HUES48 (cell line): ENCODE results near the gene NR5A1.
A peak's percentile ranks its signal among the peaks of the same experiment; 100 is the strongest.

Experiments used
- H3K27ac ChIP-seq: one replicate; pipeline ENCODE4 v1.7.0; 2013; ENCODE audit warnings: low read depth, low read length, inconsistent platforms
- H3K27me3 ChIP-seq: 2 replicates; pipeline ENCODE4 v1.6.1; 2013; ENCODE audit warnings: mild to moderate bottlenecking, low read length; ENCODE audit not compliant: control insufficient read depth, insufficient read depth
- H3K36me3 ChIP-seq: 2 replicates; pipeline ENCODE4 v1.6.1; 2013; ENCODE audit warnings: low read length; ENCODE audit not compliant: control insufficient read depth, insufficient read depth
- H3K4me1 ChIP-seq: 2 replicates; pipeline ENCODE4 v1.6.1; 2013; ENCODE audit warnings: mild to moderate bottlenecking, low read length; ENCODE audit not compliant: control insufficient read depth, insufficient read depth
- H3K4me3 ChIP-seq: 2 replicates; pipeline ENCODE4 v1.5.1; 2013; ENCODE audit warnings: mild to moderate bottlenecking, low read depth, low read length
- H3K9ac ChIP-seq: 2 replicates; pipeline ENCODE4 v1.6.1; 2013; ENCODE audit warnings: mild to moderate bottlenecking, low read depth, low read length, moderate library complexity
- H3K9me3 ChIP-seq: 2 replicates; pipeline ENCODE4 v1.6.1; 2013; ENCODE audit warnings: low read length; ENCODE audit not compliant: control insufficient read depth, insufficient read depth

Gene NR5A1

DNA sequence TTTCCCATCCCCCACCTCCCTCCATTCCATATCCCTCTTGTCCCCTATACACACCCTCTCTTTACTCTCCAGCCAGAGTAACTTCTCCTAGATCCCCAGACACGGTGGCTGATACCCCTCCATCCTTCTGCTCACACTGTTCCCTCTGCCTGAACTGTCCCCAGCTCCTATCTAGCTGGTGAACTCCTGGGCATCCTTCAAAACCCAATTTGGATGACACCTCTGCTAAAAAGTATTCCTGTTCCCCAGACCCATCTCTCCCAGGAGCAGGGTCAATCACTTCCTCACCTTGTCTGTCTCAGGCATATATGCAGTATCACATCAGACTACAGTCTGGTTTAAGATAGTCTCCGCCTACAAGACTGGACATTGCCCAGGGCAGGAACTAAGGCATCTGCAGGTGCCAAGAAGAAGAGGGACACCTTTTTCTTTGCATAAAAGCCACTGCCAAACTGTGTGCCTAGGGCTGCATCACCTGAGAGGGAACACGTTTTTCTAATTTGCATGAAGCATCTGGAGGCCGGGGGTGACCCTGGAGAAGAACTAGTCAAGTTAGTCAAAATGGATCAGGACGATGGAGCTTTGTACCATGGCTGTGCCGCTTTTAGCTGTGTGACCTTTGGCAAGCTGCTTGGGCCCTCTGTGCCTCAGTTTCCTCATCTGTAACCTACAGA lies 27.1 kb downstream of the NR5A1 start:
- peaks cover 20% of the 10 kb centered on the region; the same call in 1 of the 2 replicates for H3K4me1 ChIP-seq
- H3K9ac ChIP-seq, result no peak overlapping the region
- H3K4me3 ChIP-seq, result no peak overlapping the region
- H3K27ac ChIP-seq, result no peak overlapping the region
- H3K36me3 ChIP-seq, result no peaks in the 10 kb centered on the region
- no peaks in the 10 kb centered on the region for H3K9me3 ChIP-seq
- H3K27me3 ChIP-seq, result peaks cover 60% of the 10 kb centered on the region

DNA sequence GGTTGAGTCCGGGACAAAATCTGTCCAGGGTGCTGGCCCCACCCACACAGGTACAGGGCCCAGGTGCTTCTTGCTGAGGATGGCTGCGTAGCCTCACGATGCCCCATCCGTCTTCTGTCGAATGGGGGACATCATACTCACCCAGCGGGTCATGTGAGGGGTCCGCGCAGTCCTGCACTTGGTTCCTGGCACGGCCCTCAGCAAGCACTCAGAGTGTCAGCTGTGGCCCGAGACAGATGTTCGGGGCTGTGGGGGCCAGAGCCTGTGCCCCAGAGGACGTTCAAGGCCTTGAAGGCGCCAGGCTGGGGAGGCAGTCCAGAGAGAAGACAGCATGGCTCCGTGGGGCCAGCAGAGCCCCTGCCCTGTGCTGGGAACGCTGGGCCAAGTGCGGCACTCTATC lies 27.8 kb downstream of the NR5A1 start:
- H3K36me3 ChIP-seq, result no peaks in the 10 kb centered on the region
- H3K9ac ChIP-seq, result no peak overlapping the region
- H3K4me1 ChIP-seq, result peaks cover 20% of the 10 kb centered on the region; the same call in 1 of the 2 replicates
- no peak overlapping the region for H3K27ac ChIP-seq
- no peaks in the 10 kb centered on the region for H3K9me3 ChIP-seq
- H3K27me3 ChIP-seq, result peaks cover 60% of the 10 kb centered on the region
- no peak overlapping the region for H3K4me3 ChIP-seq

DNA sequence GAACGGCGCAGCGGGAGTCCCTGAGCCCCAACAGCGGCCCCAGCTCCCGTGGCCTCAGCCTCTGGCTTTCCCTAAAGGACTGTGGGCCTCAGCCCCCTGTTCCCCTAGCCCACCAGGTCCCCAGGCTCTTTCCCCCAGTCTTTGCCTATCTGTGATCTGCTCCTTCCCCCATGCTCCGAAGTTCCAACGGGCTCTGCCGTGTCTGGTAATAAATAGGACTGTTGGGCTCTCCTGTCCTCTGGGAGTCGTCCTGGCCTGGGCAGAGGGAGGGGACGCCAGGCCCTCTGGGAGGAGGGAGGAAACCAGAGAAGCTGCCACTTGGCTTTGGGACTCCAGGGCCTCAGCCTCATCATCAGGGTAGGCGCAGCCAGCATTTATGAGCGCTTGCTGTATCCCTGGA lies 28.8 kb downstream of the NR5A1 start:
- H3K9me3 ChIP-seq, result no peaks in the 10 kb centered on the region
- no peak overlapping the region for H3K27ac ChIP-seq
- no peak overlapping the region for H3K9ac ChIP-seq
- H3K36me3 ChIP-seq, result no peaks in the 10 kb centered on the region
- peaks cover 59% of the 10 kb centered on the region for H3K27me3 ChIP-seq
- H3K4me1 ChIP-seq, result peaks cover 20% of the 10 kb centered on the region; the same call in 1 of the 2 replicates
- peak overlapping the region; percentile 57; the same call in 1 of the 2 replicates for H3K4me3 ChIP-seq

DNA sequence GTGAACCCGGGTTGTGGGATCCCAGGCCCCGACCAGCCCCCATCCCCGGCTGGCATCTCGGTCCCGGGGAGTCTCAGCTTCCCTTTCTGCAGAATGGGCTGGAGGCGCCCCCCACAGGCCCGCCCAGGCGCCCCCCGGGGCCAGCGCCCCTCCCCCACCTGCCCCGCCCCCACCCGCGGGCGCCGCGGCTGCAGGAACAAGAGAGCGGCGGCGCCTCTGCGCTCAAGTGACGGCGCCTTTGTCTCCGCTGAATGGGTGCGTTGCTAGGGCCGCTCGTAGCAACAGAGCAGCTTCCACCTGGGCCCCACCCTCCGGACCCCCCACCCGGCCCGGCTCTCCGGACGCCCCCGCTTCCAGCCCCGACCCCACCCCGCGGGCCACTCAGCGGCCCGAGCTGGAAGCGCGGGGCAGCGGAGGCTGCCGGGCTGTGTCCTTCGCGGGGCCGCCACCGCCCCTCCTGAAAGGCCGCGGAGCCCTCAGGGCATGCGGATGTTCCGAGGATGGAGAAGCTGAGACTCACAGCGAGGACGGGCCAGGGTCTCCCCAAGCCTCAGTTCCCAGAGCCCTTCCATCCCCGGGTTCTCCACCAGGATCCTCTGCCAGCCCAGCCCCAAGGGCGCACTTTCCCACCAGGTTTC lies 29.4 kb downstream of the NR5A1 start:
- no peaks in the 10 kb centered on the region for H3K9me3 ChIP-seq
- no peaks in the 10 kb centered on the region for H3K36me3 ChIP-seq
- peaks cover 20% of the 10 kb centered on the region; the same call in 1 of the 2 replicates for H3K4me1 ChIP-seq
- peak overlapping the region; percentile 57 for H3K4me3 ChIP-seq
- peaks cover 53% of the 10 kb centered on the region for H3K27me3 ChIP-seq
- no peak overlapping the region for H3K9ac ChIP-seq
- no peak overlapping the region for H3K27ac ChIP-seq

DNA sequence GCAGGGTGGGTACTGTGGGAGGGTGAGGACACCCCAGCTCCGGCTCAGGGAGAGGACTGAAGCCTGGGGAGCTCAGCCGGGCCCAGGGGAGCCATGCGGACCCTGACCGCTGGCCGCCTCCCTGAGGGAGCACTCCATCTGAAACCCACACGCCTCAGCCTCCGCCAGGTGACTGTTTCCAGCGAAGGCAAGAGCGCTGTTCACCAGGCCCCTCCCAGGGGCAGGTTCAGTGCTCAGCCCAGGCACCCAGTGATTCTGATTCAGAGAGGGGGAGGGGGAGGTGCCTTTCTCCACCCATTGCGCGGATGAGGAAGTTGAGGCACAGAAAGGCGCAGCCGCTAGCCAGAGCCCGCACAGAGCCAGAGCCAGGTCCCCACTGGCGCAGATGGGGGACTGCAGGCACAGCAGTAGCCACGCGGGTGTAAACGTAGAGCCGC lies 30.0 kb downstream of the NR5A1 start:
- Histone ChIP-seq H3K4me1 (peaks cover 19% of the 10 kb centered on the region; the same call in 1 of the 2 replicates), H3K9me3 (no peaks in the 10 kb centered on the region), H3K9ac (no peak overlapping the region), H3K4me3 (peak overlapping the region; percentile 51), H3K36me3 (no peaks in the 10 kb centered on the region), H3K27ac (no peak overlapping the region), H3K27me3 (peaks cover 50% of the 10 kb centered on the region)

DNA sequence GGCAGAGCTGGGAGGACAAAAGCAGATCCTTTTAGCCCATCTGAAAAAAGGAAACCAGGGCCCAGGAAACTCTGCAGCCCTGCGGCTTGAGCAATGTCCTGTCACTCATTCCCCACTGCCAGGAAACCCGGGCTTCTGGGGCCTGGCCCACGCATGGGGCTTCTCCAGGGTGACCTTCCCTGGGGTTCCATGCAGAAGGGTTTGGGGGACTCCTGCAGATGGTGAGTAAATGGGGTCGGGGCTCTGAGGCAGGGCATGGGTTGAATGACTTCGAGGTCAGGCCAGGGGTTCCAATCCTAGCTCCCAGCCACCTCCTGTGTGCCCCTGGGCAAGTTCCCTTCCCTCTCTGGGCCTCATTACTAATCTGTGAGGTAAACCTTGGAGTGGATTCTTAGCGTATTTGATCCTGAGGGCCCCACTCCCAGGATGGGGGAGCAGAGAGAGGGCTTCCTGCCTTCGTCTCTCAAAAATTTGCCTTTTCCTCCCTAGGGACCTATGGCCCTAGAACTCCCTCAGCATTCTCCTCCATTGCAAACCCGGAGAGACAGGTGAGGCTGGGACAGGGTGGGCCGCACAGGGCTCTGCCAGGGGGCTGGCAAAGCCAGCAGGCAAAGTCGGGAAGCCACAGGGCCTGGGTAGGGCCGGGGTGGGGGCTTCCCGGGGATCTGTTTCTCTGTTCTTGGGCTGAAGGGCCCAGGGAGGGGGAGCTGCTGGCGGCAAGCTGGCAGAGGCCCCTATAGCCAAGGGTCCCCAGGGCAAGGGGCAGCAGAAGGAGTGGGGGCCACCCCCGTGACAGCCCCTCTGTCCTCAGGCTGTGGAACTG lies 31.1 kb downstream of the NR5A1 start:
- H3K9me3 ChIP-seq, result no peaks in the 10 kb centered on the region
- peaks cover 10% of the 10 kb centered on the region; the same call in 1 of the 2 replicates for H3K4me1 ChIP-seq
- peaks cover 46% of the 10 kb centered on the region for H3K27me3 ChIP-seq
- no peak overlapping the region for H3K27ac ChIP-seq
- H3K9ac ChIP-seq, result no peak overlapping the region
- no peaks in the 10 kb centered on the region for H3K36me3 ChIP-seq
- no peak overlapping the region for H3K4me3 ChIP-seq

DNA sequence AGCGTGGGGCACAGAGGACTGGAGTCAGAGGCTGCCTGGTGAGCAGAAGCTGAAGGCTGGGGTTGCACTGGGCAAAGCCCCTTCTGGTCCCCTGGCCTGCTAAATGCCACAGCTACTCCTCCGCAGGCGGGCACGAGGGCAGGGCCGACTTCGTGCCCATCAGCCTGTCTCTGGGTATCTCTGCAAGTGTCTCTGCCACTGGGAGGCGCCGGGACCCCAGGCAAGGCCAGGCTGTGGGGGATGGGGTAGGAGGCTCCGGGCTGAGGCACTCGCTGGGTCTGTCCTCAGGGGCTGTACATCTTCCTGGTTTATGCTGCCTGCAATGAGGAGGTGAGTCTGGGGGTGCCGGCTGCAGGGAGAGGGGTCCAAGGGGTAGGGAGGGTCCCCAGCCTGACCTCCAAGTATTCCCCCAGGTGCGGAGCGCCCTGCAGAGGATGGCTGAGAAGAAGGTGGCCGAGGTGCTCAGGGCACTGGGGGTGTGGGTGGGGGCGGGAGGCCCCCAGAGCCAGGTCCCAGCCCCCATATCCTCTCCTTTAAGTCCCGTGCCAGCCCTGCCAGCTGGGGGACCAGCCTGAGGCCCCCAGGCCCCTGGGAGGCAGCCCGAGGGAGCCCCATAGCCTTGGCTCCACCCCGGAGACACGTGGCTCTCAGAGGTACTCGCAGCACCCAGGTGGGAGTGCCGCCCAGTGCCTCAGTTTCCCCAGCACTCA lies 31.9 kb downstream of the NR5A1 start:
- Histone ChIP-seq H3K27me3 (peaks cover 44% of the 10 kb centered on the region), H3K36me3 (no peaks in the 10 kb centered on the region), H3K4me3 (no peak overlapping the region), H3K9ac (no peak overlapping the region), H3K4me1 (peaks cover 10% of the 10 kb centered on the region; the same call in 1 of the 2 replicates), H3K27ac (no peak overlapping the region), H3K9me3 (no peaks in the 10 kb centered on the region)

DNA sequence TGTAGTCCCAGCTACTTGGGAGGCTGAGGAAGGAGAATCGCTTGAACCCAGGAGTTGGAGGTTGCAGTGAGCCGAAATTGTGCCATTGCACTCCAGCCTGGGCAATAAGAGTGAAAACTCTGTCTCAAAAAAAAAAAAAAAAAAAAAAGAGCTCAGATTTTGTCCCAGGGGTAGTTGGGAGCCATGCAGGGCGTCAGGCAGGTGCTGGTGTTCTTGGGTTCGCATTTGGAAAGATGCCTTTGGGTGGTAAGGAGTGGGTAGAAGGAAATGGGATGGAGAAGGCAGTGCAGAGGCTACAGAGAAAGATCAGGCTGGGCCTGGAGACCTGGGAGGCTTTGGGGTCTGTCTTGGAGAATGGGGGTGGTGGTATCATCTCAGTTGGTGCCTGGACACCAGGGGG lies 33.0 kb downstream of the NR5A1 start:
- peaks cover 10% of the 10 kb centered on the region; the same call in 1 of the 2 replicates for H3K4me1 ChIP-seq
- no peak overlapping the region for H3K9ac ChIP-seq
- H3K27me3 ChIP-seq, result peaks cover 33% of the 10 kb centered on the region
- H3K4me3 ChIP-seq, result no peak overlapping the region
- H3K36me3 ChIP-seq, result no peaks in the 10 kb centered on the region
- no peak overlapping the region for H3K27ac ChIP-seq
- no peaks in the 10 kb centered on the region for H3K9me3 ChIP-seq

DNA sequence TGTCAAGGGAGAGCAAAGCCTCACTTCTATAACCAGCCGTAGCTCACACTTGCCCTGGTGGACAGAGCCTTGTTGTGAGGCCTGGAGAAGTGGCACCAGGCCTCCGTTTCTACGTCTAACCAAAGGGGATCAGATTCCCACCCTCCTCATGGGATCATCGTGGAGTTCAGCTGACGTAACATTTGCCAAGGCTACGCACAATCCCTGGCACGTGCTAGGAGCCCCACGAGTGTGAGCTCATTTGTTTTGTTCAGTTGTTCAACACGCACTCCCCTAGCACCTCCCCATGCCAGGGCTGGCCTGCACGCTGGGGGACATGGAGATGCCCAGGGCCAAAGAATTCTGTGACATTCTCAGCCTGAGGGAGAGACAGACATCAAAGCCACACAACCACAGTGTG lies 33.9 kb downstream of the NR5A1 start:
- H3K27me3 ChIP-seq, result peaks cover 24% of the 10 kb centered on the region
- peaks cover 8% of the 10 kb centered on the region; the same call in 1 of the 2 replicates for H3K4me1 ChIP-seq
- H3K36me3 ChIP-seq, result no peaks in the 10 kb centered on the region
- no peaks in the 10 kb centered on the region for H3K9me3 ChIP-seq
- H3K9ac ChIP-seq, result no peak overlapping the region
- no peak overlapping the region for H3K4me3 ChIP-seq
- H3K27ac ChIP-seq, result no peak overlapping the region

DNA sequence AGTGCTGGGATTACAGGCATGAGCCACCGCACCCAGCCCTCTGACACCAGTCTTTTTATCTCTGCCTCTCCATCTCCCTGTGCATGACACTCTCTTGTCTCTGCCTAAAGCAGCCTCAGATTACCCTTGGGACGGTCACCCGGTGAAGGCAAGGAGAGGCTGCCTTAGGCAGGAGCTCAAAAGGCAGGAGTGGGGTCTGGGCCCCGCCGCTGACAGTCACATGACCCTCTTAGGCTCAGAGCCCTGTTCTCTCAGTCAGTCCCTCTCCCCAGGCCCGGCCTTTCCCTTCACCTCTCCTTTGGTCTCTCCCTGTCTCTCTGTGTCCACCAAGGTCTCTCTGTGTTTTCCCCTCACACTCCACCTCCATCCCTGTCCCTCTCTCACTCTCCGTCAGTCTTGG lies 34.4 kb downstream of the NR5A1 start:
- Histone ChIP-seq H3K27ac (no peak overlapping the region), H3K4me1 (peaks cover 4% of the 10 kb centered on the region; the same call in 1 of the 2 replicates), H3K9ac (no peak overlapping the region), H3K4me3 (no peak overlapping the region), H3K9me3 (no peaks in the 10 kb centered on the region), H3K27me3 (peaks cover 19% of the 10 kb centered on the region), H3K36me3 (no peaks in the 10 kb centered on the region)
